KMS-11 (cell line): Measurements from ENCODE around the gene ST6GALNAC5.

ENCODE experiments used
- H2AFZ ChIP-seq: fragments of 200-600 bp; sonication (generic); 2 replicates; pipeline ENCODE4 v1.6.1; 2016; ENCODE audit warnings: antibody characterized with exemption, mixed run types, low read depth
- H3K27ac ChIP-seq: fragments of 200-600 bp; sonication (generic); 2 replicates; pipeline ENCODE4 v1.6.1; 2016; ENCODE audit warnings: mild to moderate bottlenecking, mixed run types
- H3K27me3 ChIP-seq: fragments of 200-600 bp; sonication (generic); 2 replicates; pipeline ENCODE4 v1.6.1; 2017; ENCODE audit warnings: mild to moderate bottlenecking, low read depth, mixed run types, moderate library complexity; ENCODE audit not compliant: insufficient read depth
- H3K36me3 ChIP-seq: fragments of 200-600 bp; sonication (generic); 2 replicates; pipeline ENCODE4 v1.6.1; 2017; ENCODE audit warnings: mild to moderate bottlenecking, mixed run types; ENCODE audit not compliant: insufficient read depth
- H3K4me1 ChIP-seq: fragments of 200-600 bp; sonication (generic); 2 replicates; pipeline ENCODE4 v1.6.1; 2016; ENCODE audit warnings: mild to moderate bottlenecking, low read depth, mixed run types; ENCODE audit not compliant: poor library complexity, severe bottlenecking
- H3K4me2 ChIP-seq: fragments of 200-600 bp; sonication (generic); 2 replicates; pipeline ENCODE4 v1.7.0; 2016; ENCODE audit warnings: mild to moderate bottlenecking, mixed run types
- H3K4me3 ChIP-seq: fragments of 200-600 bp; sonication (generic); IDR thresholded peaks from 2 replicates; pipeline ENCODE4 v1.6.1; 2017; ENCODE audit warnings: low read depth, low read length, mixed read lengths; ENCODE audit not compliant: insufficient read depth
- H3K79me2 ChIP-seq: fragments of 200-600 bp; sonication (generic); 2 replicates; pipeline ENCODE4 v1.6.1; 2016; ENCODE audit warnings: low read depth, mixed run types; ENCODE audit not compliant: insufficient read depth
- H3K9ac ChIP-seq: fragments of 200-600 bp; sonication (generic); 2 replicates; pipeline ENCODE4 v1.6.1; 2016; ENCODE audit warnings: mild to moderate bottlenecking, mixed run types
- H4K20me1 ChIP-seq: fragments of 200-600 bp; sonication (generic); 2 replicates; pipeline ENCODE4 v1.6.1; 2016; ENCODE audit warnings: mild to moderate bottlenecking, mixed run types; ENCODE audit not compliant: insufficient read depth
- CTCF ChIP-seq: fragments of 200-600 bp; sonication (generic); conservative IDR thresholded peaks from 2 replicates; pipeline ENCODE4 v1.6.1; 2017; ENCODE audit warnings: low read depth, mild to moderate bottlenecking, antibody characterized with exemption, low read length, moderate library complexity, mixed read lengths

Gene ST6GALNAC5

GRCh38 chr1:77038000-77038399, 170.7 kb downstream of the ST6GALNAC5 start:
- no peaks in the 10 kb centered on the region for H3K36me3 ChIP-seq
- no peak overlapping the region for H3K4me2 ChIP-seq
- no peaks in the 10 kb centered on the region for H3K4me1 ChIP-seq
- H3K27ac ChIP-seq, result no peak overlapping the region
- H4K20me1 ChIP-seq, result no peaks in the 10 kb centered on the region
- H3K27me3 ChIP-seq, result no peaks in the 10 kb centered on the region
- H3K4me3 ChIP-seq, result no peak overlapping the region
- no peak overlapping the region for H3K9ac ChIP-seq
- no peak for TF ChIP-seq CTCF
- no peaks in the 10 kb centered on the region for H3K79me2 ChIP-seq
- no peak overlapping the region for H2AFZ ChIP-seq

GRCh38 chr1:77039111-77039510, 171.8 kb downstream of the ST6GALNAC5 start:
- H3K27me3 ChIP-seq, result no peaks in the 10 kb centered on the region
- no peak overlapping the region for H3K4me2 ChIP-seq
- no peak overlapping the region for H3K27ac ChIP-seq
- no peak overlapping the region for H3K4me3 ChIP-seq
- H3K9ac ChIP-seq, result no peak overlapping the region
- no peaks in the 10 kb centered on the region for H3K36me3 ChIP-seq
- no peaks in the 10 kb centered on the region for H3K79me2 ChIP-seq
- H4K20me1 ChIP-seq, result no peaks in the 10 kb centered on the region
- TF ChIP-seq CTCF, result no peak
- no peak overlapping the region for H2AFZ ChIP-seq
- H3K4me1 ChIP-seq, result no peaks in the 10 kb centered on the region

GRCh38 chr1:77039739-77040138, 172.5 kb downstream of the ST6GALNAC5 start:
- Histone ChIP-seq H3K4me1 (no peaks in the 10 kb centered on the region), H3K9ac (no peak overlapping the region), H4K20me1 (no peaks in the 10 kb centered on the region), H3K79me2 (no peaks in the 10 kb centered on the region), H3K36me3 (no peaks in the 10 kb centered on the region), H2AFZ (no peak overlapping the region), H3K27me3 (no peaks in the 10 kb centered on the region), H3K4me3 (no peak overlapping the region), H3K27ac (no peak overlapping the region), H3K4me2 (no peak overlapping the region)
- TF ChIP-seq CTCF, result no peak

GRCh38 chr1:77040826-77041225, 173.5 kb downstream of the ST6GALNAC5 start:
- Histone ChIP-seq H3K27ac (no peak overlapping the region), H4K20me1 (no peaks in the 10 kb centered on the region), H3K9ac (no peak overlapping the region), H3K4me3 (no peak overlapping the region), H3K4me1 (no peaks in the 10 kb centered on the region), H3K27me3 (no peaks in the 10 kb centered on the region), H3K36me3 (no peaks in the 10 kb centered on the region), H3K79me2 (no peaks in the 10 kb centered on the region), H2AFZ (no peak overlapping the region), H3K4me2 (no peak overlapping the region)
- no peak for TF ChIP-seq CTCF
